Sigmoid colon (tissue), 7 donors: ENCODE measurements around the gene KCNMB1. TPM values are rescaled to one million over a fixed set of nuclear protein-coding genes. Genes with fewer than 3 reads are reported as not detected.

Experiments
- DNase-seq: peaks from one replicate; pipeline ENCODE4 v3.0.0-alpha.2; 2019
- H3K27ac ChIP-seq, 4 donors: fragments of 200-600 bp; sonication (generic); one replicate each; pipeline ENCODE4 v1.5.1; 2016 to 2019; ENCODE audit warnings: mild to moderate bottlenecking in 1 of 4
- H3K27me3 ChIP-seq, 3 donors: fragments of 200-600 bp; sonication (generic); one replicate each; pipeline ENCODE4 v1.5.1; 2019; ENCODE audit warnings: mild to moderate bottlenecking in 1 of 3
- H3K36me3 ChIP-seq, 4 donors: fragments of 200-600 bp; sonication (generic); one replicate each; pipeline ENCODE4 v1.5.1; 2016 to 2019
- H3K4me1 ChIP-seq, 4 donors: fragments of 200-600 bp; sonication (generic); one replicate each; pipeline ENCODE4 v1.5.1; 2017 to 2019
- H3K4me3 ChIP-seq, 4 donors: fragments of 200-600 bp; sonication (generic); one replicate each; pipeline ENCODE4 v1.5.1; 2017 to 2019; ENCODE audit warnings: mild to moderate bottlenecking in 2 of 4, moderate library complexity in 1 of 4
- H3K9me3 ChIP-seq, 4 donors: fragments of 200-600 bp in 3 of 4; sonication (generic) in 3 of 4; one replicate each; pipeline versions ENCODE4 v1.5.1 to v1.6.1; 2013 to 2019
- CTCF ChIP-seq, 4 experiments: fragments of 450-650 bp in 3 of 4; fragments of 200-600 bp in 1 of 4; IDR thresholded peaks; one replicate each; pipeline ENCODE4 v1.5.1; 2016 to 2019; ENCODE audit warnings: antibody characterized with exemption in 4 of 4, mild to moderate bottlenecking in 3 of 4, moderate library complexity in 2 of 4
- EP300 ChIP-seq, 4 donors: sonication (generic); formaldehyde crosslinking; IDR thresholded peaks; one replicate each; pipeline ENCODE4 v1.6.1; 2017; ENCODE audit warnings: antibody characterized with exemption in 4 of 4
- POLR2A ChIP-seq, 2 donors: fragments of 450-650 bp; IDR thresholded peaks; one replicate each; pipeline ENCODE4 v1.6.1; 2016; ENCODE audit warnings: antibody characterized with exemption in 2 of 2, mild to moderate bottlenecking in 2 of 2, moderate library complexity in 2 of 2
- POLR2AphosphoS5 ChIP-seq, 4 donors: sonication (generic); formaldehyde crosslinking; IDR thresholded peaks; one replicate each; pipeline ENCODE4 v1.6.1; 2017; ENCODE audit warnings: antibody characterized with exemption in 4 of 4
- WGBS, 2 donors: extraction: QIAGEN DNeasy Blood & Tissue Kit; methylation state at CpG; one replicate each; pipeline ENCODE4 v1.1.7; 2013; 5-methylcytosine and 5-hydroxymethylcytosine counted together
- intact Hi-C: fragments of 100-400 bp; cut with DNase I; formaldehyde crosslinking; loops from one replicate; pipeline ENCODE4 v1.15.1; 2023
- polyA plus RNA-seq, 3 donors: library from polyadenylated mRNA; stranded (reverse); fragments of 200-250 nt; gene quantifications; one replicate each; pipeline ENCODE4 v1.2.3, GENCODE V29; 2013
- total RNA-seq, 4 donors: library from RNA; depleted of rRNA; stranded (reverse); fragments of >200 nt; gene quantifications; one replicate each; pipeline ENCODE4 v1.1.0, GENCODE V29; 2016
- donor health status: healthy with polysubstance abuse.
- donor health status: Bipolar disorder and iron deficiency.
- donor health status: healthy.

KCNMB1 gene
- 10 to 100 TPM; 38.6 to 59.8 (median 44.6) TPM for total RNA-seq
- polyA plus RNA-seq: 1 to 10 TPM in 2 of 3 donors, under 1 TPM in 1; 0.46 to 6.8 (median 1.2) TPM

- H3K4me1 ChIP-seq: peaks cover 0 to 62% (median 52%) of the 10 kb centered on the region in 4 donors
- no peaks in the 10 kb centered on the region for H3K9me3 ChIP-seq
- intact Hi-C loops: no loop called here
- TF ChIP-seq POLR2A (IDR thresholded peaks at IDR 0.05): peak; percentile 34 to 38
- TF ChIP-seq CTCF (IDR thresholded peaks at IDR 0.05): no peak
- TF ChIP-seq EP300 (IDR thresholded peaks at IDR 0.05): peak in 1 of 4 donors; percentile 14
- TF ChIP-seq POLR2AphosphoS5 (IDR thresholded peaks at IDR 0.05): peak; percentile 45 to 78 (median 65)
- peak; percentile 90 for DNase-seq
- H3K36me3 ChIP-seq: peaks cover 0 to 11% (median 6%) of the 10 kb centered on the region in 4 donors
- peak within 1 kb of the TSS; percentile 89 to 95 (median 94) for H3K27ac ChIP-seq
- H3K4me3 ChIP-seq: peak within 1 kb of the TSS; percentile 54 to 69 (median 60)
- WGBS, 2 donors: 33 to 50% methylated on average over 15 of the region's 15 CpGs
- H3K27me3 ChIP-seq: no peaks in the 10 kb centered on the region
Measured at GRCh38 chr5:170388818-170389549, at the start of gene KCNMB1. TSS of gene KCNMB1 (minus strand) at chr5:170389367. CDS start at chr5:170385447, 3,920 bp downstream.

- TF ChIP-seq CTCF (IDR thresholded peaks at IDR 0.05): no peak
- no peak for TF ChIP-seq POLR2A (IDR thresholded peaks at IDR 0.05)
- no peak for TF ChIP-seq POLR2AphosphoS5 (IDR thresholded peaks at IDR 0.05)
- no peak for TF ChIP-seq EP300 (IDR thresholded peaks at IDR 0.05)
- Histone ChIP-seq H3K36me3 (no peaks in the 10 kb centered on the region), H3K4me1 (peaks cover 0 to 4% (median 0%) of the 10 kb centered on the region in 4 donors), H3K27me3 (peaks cover 0 to 5% (median 0%) of the 10 kb centered on the region in 3 donors), H3K9me3 (no peaks in the 10 kb centered on the region), H3K27ac (no peak overlapping the region), H3K4me3 (no peak overlapping the region)
- intact Hi-C loops: no loop called here
- DNase-seq: no peak
- 81 to 89% methylated on average over 8 of the region's 8 CpGs for WGBS, 2 donors
Measured at GRCh38 chr5:170438581-170438980, 49.4 kb upstream of the KCNMB1 start.

GRCh38 chr5:170437621-170438375 lies 48.6 kb upstream of the KCNMB1 start:
- peaks cover 0 to 4% (median 0%) of the 10 kb centered on the region in 4 donors for H3K4me1 ChIP-seq
- H3K27me3 ChIP-seq: peaks cover 0 to 12% (median 3%) of the 10 kb centered on the region in 3 donors
- 77 to 87% methylated on average over 12 of the region's 12 CpGs for WGBS, 2 donors
- H3K4me3 ChIP-seq: no peak overlapping the region
- no peak overlapping the region for H3K27ac ChIP-seq
- no peak for TF ChIP-seq POLR2A (IDR thresholded peaks at IDR 0.05)
- TF ChIP-seq POLR2AphosphoS5 (IDR thresholded peaks at IDR 0.05): no peak
- no peak for TF ChIP-seq CTCF (IDR thresholded peaks at IDR 0.05)
- no peak for TF ChIP-seq EP300 (IDR thresholded peaks at IDR 0.05)
- intact Hi-C loops: no loop called here
- DNase-seq: no peak
- no peaks in the 10 kb centered on the region for H3K36me3 ChIP-seq
- no peaks in the 10 kb centered on the region for H3K9me3 ChIP-seq

GRCh38 chr5:170436335-170436734 lies 47.2 kb upstream of the KCNMB1 start:
- peaks cover 0 to 14% (median 3%) of the 10 kb centered on the region in 3 donors for H3K27me3 ChIP-seq
- DNase-seq: no peak
- intact Hi-C loops: no loop called here
- TF ChIP-seq POLR2A (IDR thresholded peaks at IDR 0.05) (no peak), EP300 (IDR thresholded peaks at IDR 0.05) (no peak), POLR2AphosphoS5 (IDR thresholded peaks at IDR 0.05) (no peak), CTCF (IDR thresholded peaks at IDR 0.05) (no peak)
- no peaks in the 10 kb centered on the region for H3K9me3 ChIP-seq
- H3K4me3 ChIP-seq: no peak overlapping the region
- no peaks in the 10 kb centered on the region for H3K36me3 ChIP-seq
- H3K4me1 ChIP-seq: peaks cover 0 to 4% (median 0%) of the 10 kb centered on the region in 4 donors
- 85 to 88% methylated on average over 10 of the region's 10 CpGs for WGBS, 2 donors
- H3K27ac ChIP-seq: no peak overlapping the region
